Measurements from ENCODE around the gene ACAT1.
"Not testable (repeated sequence)": the region's sequence is repeated elsewhere in the genome, so short reads cannot be mapped to it uniquely, and the experiment has no call there.

ACAT1 gene

GRCh38 chr11:108144615-108145014, 23.2 kb downstream of the ACAT1 start:
- no peak for DNase-seq (ENCODE audit: low read depth)

DNA sequence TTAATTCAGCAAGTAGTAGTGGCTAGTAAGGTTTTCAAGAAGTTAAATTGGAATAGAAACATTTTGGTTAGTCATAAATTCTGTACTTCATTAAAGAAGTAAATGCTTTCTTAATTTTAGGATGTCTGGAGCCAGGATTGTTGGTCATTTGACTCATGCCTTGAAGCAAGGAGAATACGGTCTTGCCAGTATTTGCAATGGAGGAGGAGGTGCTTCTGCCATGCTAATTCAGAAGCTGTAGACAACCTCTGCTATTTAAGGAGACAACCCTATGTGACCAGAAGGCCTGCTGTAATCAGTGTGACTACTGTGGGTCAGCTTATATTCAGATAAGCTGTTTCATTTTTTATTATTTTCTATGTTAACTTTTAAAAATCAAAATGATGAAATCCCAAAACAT, 25.8 kb downstream of the ACAT1 start:
- no peak for DNase-seq (ENCODE audit: low read depth)

GRCh38 chr11:108148556-108148955, 27.2 kb downstream of the ACAT1 start:
- DNase-seq (ENCODE audit: low read depth): no peak

DNA sequence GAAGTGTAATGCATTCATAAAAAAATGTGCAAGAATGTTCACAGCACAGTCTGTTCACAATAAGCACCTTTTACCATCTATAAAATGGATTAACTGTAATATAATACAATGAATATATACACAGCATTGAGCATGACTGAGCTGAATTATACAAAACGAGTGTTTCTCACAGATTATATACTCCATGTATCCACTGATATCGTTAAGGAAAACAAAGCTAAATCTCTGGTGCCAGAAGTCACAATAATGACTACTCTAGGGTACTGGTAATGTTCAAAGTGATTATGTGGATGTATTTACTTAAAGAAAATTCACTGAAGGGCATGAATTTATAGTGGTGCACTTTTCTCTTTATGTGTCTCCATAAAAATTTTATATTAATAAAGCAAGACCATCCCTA, 33.2 kb downstream of the ACAT1 start:
- no peak for DNase-seq (ENCODE audit: low read depth)

DNA sequence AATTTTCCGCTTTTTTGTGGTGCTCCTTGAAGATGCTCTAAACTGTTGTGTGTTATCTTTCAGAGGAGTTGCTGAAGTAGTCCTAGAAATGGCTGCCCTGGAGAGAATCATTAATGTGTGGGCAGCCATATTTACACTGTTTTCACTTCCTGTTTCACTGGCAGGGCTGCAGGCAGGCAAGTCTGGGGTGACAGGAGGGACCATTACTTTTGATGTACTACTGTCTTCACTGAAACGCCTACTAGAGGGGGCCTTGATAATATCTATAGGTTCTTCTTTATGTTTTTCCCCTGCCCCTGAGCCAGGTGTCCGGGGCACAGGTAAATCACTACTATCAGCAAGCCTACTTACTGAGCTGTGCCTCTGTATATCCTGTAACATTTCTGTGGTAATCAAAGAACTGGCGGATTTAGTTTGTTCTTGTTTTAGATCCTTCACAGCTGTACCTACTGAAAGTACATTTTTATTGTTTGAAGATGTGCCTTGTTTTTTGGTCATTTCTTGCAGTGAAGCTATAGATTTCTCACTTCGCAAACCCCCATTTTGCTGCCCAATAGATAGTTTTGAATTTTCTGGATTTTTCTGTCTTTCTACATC, 39.7 kb downstream of the ACAT1 start:
- DNase-seq (ENCODE audit: low read depth): no peak

GRCh38 chr11:108162878-108163277, 41.5 kb downstream of the ACAT1 start:
- not testable (repeated sequence) for DNase-seq (ENCODE audit: low read depth)

DNA sequence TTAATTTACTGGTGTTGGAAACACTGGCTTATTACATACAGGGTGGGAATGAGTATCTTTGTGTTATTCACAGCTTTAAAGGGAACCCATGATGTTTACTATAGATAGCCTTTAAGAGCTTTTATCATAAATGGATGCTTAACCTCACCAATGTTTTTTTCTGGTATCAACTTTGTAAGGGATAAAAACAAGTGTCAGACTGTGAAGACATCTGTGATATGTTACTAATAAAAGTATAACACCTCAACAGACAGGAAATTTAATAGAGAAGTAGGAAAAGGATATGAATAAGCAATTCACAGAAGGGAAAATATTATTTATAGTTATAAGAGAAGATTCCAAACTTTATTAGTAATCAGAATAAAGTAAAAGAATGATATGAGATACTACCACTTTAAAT, 46.3 kb downstream of the ACAT1 start:
- DNase-seq (ENCODE audit: low read depth): no peak

GRCh38 chr11:108170184-108170583, 48.8 kb downstream of the ACAT1 start:
- no peak for DNase-seq (ENCODE audit: low read depth)

- DNase-seq (ENCODE audit: low read depth): no peak
Observed at GRCh38 chr11:108177570-108177969, 56.2 kb downstream of the ACAT1 start.

DNA sequence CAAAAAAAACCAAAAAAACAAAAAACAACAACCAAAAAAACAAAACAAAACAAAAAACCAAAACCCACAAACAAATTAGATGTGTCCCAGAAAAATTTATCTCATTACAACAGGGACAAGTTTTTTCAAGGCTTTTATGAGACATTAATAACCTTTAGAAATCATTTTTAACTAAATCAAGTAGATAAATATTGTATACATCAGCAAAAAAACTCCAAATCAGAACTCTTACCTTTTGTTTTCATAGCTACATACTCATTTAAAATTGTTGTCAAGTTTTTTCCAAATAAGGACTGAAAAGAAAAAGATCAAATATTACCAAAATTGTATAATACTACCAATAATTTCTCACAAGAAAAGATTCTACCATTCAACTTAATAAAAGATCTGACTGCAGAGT, 72.4 kb downstream of the ACAT1 start:
- no peak for DNase-seq (ENCODE audit: low read depth)

GRCh38 chr11:108196901-108197300, 75.5 kb downstream of the ACAT1 start:
- DNase-seq (ENCODE audit: low read depth): no peak

Measured in stromal cell of bone marrow (primary cell).